Mucosa of rectum (tissue), 2 donors: ENCODE data around the gene TRIM60.
"Not testable (repeated sequence)": the region's sequence is repeated elsewhere in the genome, so short reads cannot be mapped to it uniquely, and the experiment has no call there.

Experiments used
- H3K27ac ChIP-seq, 2 donors: one replicate each; pipeline ENCODE4 v1.7.0; 2013; ENCODE audit warnings: inconsistent platforms in 2 of 2, low read depth in 2 of 2, low read length in 2 of 2
- H3K27me3 ChIP-seq, 2 donors: one replicate each; pipeline ENCODE4 v1.7.0; 2013; ENCODE audit warnings: low read length in 2 of 2; ENCODE audit not compliant: control insufficient read depth in 2 of 2, insufficient read depth in 2 of 2
- H3K36me3 ChIP-seq, 2 donors: one replicate each; pipeline ENCODE4 v1.7.0; 2013; ENCODE audit warnings: low read length in 2 of 2; ENCODE audit not compliant: control insufficient read depth in 2 of 2, insufficient read depth in 2 of 2
- H3K4me1 ChIP-seq, 2 donors: one replicate each; pipeline ENCODE4 v1.7.0; 2013; ENCODE audit warnings: low read length in 2 of 2, mild to moderate bottlenecking in 1 of 2; ENCODE audit not compliant: control insufficient read depth in 2 of 2, insufficient read depth in 2 of 2
- H3K4me3 ChIP-seq, 2 donors: one replicate each; pipeline ENCODE4 v1.7.0; 2013; ENCODE audit warnings: low read length in 2 of 2
- H3K9ac ChIP-seq, 2 donors: one replicate each; pipeline ENCODE4 v1.7.0; 2013; ENCODE audit warnings: low read length in 2 of 2, low read depth in 1 of 2, mild to moderate bottlenecking in 1 of 2
- H3K9me3 ChIP-seq, 2 donors: one replicate each; pipeline ENCODE4 v1.7.0; 2013; ENCODE audit warnings: low read length in 2 of 2; ENCODE audit not compliant: control insufficient read depth in 2 of 2
- donor health status: healthy.
- donor health status: Normal muscosa, but diverticular disease.

TRIM60 gene

DNA sequence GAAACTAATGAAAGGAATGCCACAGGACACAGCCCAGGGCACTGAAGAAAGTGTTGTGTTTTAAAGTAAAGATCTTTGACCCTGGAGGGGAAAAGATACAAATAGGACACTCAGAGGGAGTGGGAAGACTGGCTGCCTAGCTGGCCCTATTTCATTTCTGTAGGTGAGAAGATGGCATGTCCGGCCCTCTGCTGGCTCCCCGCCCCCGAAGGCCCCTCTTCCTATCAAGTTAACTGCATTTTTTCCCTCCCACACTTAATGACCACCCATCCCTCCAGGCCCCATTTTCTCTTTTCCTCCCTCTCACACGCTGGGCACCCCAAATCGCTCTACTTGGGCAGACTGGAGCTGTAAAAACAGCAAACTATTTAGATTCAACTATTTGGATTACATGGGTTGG lies 16.4 kb downstream of the TRIM60 start:
- Histone ChIP-seq H3K9me3 (no peaks in the 10 kb centered on the region), H3K4me3 (no peak overlapping the region), H3K27ac (no peak overlapping the region), H3K36me3 (no peaks in the 10 kb centered on the region), H3K27me3 (no peaks in the 10 kb centered on the region), H3K9ac (no peak overlapping the region), H3K4me1 (no peaks in the 10 kb centered on the region)

DNA sequence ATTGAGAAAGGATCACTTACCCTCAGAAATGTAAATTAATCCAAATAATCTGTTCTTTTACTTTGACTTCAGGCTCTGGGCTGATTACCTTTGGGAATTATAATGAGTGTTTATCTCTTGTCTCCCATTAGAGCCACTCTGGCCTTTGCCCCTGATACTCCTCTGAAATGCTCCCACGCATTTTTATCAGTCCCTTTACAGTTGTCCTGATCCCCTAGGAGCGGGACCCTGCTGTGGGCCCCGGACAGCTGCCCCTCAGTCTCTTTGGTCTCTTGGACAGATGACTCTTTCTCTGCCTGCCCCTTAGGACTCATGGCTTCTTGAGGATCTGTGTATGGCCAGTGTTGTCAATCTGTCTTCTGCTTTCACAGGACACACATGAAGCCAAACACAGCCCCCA lies 20.8 kb downstream of the TRIM60 start:
- Histone ChIP-seq H3K4me3 (no peak overlapping the region), H3K9me3 (no peaks in the 10 kb centered on the region), H3K27ac (no peak overlapping the region), H3K36me3 (no peaks in the 10 kb centered on the region), H3K27me3 (no peaks in the 10 kb centered on the region), H3K4me1 (no peaks in the 10 kb centered on the region), H3K9ac (no peak overlapping the region)

DNA sequence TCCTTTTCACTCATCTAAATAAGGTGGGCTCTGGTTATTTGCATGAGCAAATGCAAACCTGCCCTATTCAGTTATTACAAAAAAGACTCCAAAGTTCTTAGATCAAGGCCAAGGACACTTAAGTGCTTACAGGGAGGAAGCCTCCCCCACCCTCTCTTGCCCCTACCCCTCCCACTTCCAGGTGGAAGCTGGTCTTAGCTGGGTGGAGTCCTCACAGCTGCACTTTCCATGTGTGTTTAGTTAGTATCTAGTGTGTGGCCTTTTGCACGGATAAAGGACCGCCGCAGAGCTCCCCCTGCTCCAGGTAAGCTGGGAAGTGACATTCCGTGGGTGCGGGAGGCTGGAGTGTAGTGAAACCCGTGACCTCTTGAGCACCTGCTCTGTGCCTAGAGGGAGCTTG lies 21.8 kb downstream of the TRIM60 start, which contains the start of gene TRIM75:
TSS of gene TRIM75 (plus strand) at position 222 of the 400 bp plus-strand sequence. CDS start 5,282 bp downstream, outside the sequence.
- H3K9me3 ChIP-seq, result no peaks in the 10 kb centered on the region
- no peaks in the 10 kb centered on the region for H3K4me1 ChIP-seq
- H3K27ac ChIP-seq, result no peak within 1 kb of the TSS
- H3K27me3 ChIP-seq, result no peaks in the 10 kb centered on the region
- H3K4me3 ChIP-seq, result no peak within 1 kb of the TSS
- no peaks in the 10 kb centered on the region for H3K36me3 ChIP-seq
- no peak within 1 kb of the TSS for H3K9ac ChIP-seq

DNA sequence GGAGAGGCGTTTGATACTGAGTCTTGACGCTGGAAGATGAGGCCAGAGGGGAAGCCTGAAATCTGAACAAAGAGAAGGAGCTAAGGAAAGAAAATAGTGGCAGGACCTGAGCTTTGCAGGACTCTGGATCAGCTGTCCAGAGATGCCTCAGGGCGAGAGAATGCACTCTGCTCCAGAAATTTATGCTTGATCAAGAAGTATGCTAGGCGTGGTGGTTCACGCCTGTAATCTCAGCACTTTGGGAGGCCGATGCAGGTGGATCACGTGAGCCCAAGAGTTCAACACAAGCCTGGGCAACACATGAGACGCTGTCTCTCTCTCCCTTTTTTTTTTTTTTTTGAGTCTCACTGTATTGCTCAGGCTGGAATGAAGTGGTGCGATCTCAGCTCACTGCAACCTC lies 23.8 kb downstream of the TRIM60 start:
- Histone ChIP-seq H3K27me3 (no peaks in the 10 kb centered on the region), H3K9me3 (no peaks in the 10 kb centered on the region), H3K4me1 (no peaks in the 10 kb centered on the region), H3K36me3 (no peaks in the 10 kb centered on the region), H3K27ac (no peak overlapping the region), H3K4me3 (no peak overlapping the region), H3K9ac (no peak overlapping the region)

DNA sequence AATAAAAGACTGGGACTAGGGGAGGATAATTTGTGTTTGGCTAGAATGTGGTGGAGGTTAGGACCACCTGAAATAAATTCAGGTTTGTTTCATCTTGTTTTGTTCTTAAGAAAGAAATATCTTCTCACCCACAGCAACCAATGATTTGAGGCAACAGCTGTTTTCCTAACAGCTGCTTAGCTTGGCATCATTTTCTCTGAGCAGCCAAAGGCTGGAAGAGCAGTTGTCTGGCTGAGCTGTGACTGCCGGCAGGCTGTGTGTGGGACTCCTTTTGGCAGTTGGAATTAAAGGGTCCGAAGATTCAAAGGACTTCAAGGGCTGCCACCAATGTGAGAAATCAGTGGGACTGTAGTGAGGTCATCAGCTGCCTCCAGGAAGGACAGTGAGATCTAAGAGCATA lies 26.9 kb downstream of the TRIM60 start:
- no peak overlapping the region for H3K27ac ChIP-seq
- H3K4me1 ChIP-seq, result no peaks in the 10 kb centered on the region
- no peaks in the 10 kb centered on the region for H3K36me3 ChIP-seq
- no peaks in the 10 kb centered on the region for H3K9me3 ChIP-seq
- H3K27me3 ChIP-seq, result no peaks in the 10 kb centered on the region
- no peak overlapping the region for H3K9ac ChIP-seq
- H3K4me3 ChIP-seq, result no peak overlapping the region

DNA sequence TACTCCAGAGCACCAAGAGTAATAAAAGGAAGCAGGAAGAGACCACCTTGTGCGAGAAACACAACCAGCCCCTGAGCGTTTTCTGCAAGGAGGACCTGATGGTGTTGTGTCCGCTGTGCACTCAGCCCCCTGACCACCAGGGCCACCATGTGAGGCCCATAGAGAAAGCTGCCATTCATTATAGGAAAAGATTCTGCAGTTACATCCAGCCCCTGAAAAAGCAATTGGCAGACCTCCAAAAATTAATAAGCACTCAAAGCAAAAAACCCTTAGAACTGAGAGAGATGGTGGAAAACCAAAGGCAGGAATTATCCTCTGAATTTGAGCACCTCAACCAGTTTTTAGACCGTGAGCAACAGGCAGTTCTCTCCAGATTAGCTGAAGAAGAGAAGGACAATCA lies 27.6 kb downstream of the TRIM60 start:
- H3K27me3 ChIP-seq, result no peaks in the 10 kb centered on the region
- no peaks in the 10 kb centered on the region for H3K9me3 ChIP-seq
- no peaks in the 10 kb centered on the region for H3K36me3 ChIP-seq
- no peak overlapping the region for H3K27ac ChIP-seq
- no peak overlapping the region for H3K4me3 ChIP-seq
- H3K4me1 ChIP-seq, result no peaks in the 10 kb centered on the region
- H3K9ac ChIP-seq, result no peak overlapping the region

DNA sequence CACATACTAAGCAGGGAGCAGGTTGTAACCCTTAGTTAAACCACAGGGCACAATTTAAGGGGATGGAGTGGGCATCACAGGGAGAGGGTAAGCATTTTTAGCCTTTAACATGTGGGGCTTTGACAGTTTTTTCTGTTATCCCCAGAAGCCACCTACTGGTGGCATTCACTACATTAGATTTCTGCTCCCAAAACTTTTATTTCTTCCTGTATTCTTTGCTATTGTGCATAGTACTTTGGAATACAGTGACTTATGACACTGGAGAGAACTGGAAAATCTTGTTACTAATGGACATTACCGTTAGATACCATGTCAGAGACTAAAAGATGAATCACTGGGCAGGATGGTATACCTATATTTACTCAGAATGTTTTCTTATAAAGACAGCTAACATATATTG lies 29.1 kb downstream of the TRIM60 start:
- no peaks in the 10 kb centered on the region for H3K27me3 ChIP-seq
- no peak overlapping the region for H3K9ac ChIP-seq

DNA sequence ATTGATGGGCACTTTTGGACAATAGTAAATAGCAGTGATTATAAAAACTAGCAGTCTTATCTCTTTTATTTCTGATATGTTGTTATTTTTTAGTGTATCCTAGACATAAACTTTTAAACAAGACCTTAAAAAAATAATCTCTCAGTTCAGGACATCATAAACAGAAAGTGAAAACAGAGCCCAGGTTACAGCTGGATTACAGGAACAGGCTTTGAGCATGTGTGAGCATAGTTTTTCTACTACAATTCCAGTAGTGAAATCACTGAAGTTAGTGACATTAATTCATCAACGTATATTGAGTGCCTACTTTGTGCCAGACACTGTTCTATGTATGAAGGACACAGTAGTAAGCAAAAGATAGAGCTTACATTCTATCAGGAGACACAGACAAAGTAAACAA lies 38.8 kb downstream of the TRIM60 start:
- Histone ChIP-seq H3K27ac (no peak overlapping the region), H3K9ac (no peak overlapping the region), H3K27me3 (no peaks in the 10 kb centered on the region), H3K4me3 (no peak overlapping the region), H3K36me3 (no peaks in the 10 kb centered on the region), H3K9me3 (no peaks in the 10 kb centered on the region), H3K4me1 (no peaks in the 10 kb centered on the region)

More for the DNA sequence above, 29.1 kb downstream of the TRIM60 start:
- Histone ChIP-seq H3K36me3 (no peaks in the 10 kb centered on the region), H3K27ac (no peak overlapping the region), H3K9me3 (no peaks in the 10 kb centered on the region), H3K4me1 (no peaks in the 10 kb centered on the region), H3K4me3 (no peak overlapping the region)

DNA sequence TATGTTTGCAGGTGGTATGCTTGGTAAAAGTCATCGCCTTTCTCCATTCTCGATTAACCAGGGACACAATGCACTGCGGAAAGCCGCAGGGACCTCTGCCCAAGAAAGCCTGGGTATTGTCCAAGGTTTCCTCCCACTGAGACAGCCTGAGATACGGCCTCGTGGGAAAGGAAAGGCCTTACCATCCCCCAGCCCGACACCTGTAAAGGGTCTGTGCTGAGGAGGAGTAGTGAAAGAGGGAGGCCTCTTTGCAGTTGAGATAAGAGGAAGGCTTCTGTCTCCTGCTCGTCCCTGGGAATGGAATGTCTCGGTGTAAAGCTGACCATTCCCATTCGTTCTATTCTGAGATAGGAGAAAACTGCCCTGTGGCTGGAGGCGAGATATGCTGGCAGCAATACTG lies 41.5 kb downstream of the TRIM60 start:
- H3K27ac ChIP-seq, H3K27me3 ChIP-seq, H3K36me3 ChIP-seq, H3K4me1 ChIP-seq, H3K9me3 ChIP-seq, H3K9ac ChIP-seq, H3K4me3 ChIP-seq: not testable (repeated sequence)

DNA sequence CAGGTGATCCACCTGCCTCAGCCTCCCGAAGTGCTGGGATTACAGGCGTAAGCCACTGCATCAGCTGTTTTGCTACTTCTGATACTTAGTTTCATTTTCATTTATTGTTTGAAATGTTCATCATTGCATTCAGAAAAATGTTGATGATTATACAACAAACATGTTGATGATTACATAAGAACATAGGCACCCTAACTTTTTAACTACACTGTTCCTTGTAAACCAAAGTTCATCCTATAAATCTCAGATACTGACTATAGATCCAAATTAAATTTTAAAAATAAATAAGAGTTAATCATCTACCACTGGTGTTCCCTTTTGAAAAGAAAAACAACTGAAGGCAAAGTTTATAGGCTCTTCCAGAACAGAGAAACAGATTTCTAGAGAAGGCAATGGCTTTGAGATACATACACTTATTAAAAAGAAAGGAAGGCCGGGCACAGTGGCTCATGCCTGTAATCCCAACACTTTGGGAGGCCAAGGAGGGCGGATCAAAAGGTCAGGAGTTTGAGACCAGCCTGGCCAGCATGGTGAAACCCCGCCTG lies 45.3 kb downstream of the TRIM60 start:
- peaks cover 4 to 17% of the 10 kb centered on the region in 2 donors for H3K4me1 ChIP-seq

DNA sequence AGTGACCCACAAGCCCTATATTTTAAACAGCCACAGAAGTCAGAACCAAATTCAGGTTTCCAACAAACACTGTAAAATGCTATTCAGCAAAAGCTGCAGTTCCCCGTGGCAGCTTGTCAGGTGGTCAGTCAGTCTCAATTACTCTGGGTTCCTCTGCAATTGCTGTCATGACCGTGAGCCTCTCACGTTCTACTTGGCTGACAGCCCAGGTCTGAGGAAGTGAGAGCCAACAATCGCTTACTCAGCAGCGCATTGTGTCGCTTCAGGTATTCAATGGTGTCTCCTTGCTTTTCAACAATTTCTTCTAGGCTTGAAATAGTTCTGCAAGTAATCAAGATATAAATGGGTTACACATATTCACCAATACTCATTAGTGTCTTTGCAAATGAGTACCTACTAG lies 47.7 kb downstream of the TRIM60 start:
- Histone ChIP-seq H3K27ac (peak overlapping the region in 1 of 2 donors; percentile 10), H3K27me3 (no peaks in the 10 kb centered on the region), H3K36me3 (peaks cover 2 to 3% of the 10 kb centered on the region in 2 donors), H3K4me1 (peaks cover 4 to 17% of the 10 kb centered on the region in 2 donors), H3K9ac (no peak overlapping the region), H3K4me3 (no peak overlapping the region), H3K9me3 (no peaks in the 10 kb centered on the region)

More for the DNA sequence above, 45.3 kb downstream of the TRIM60 start:
- Histone ChIP-seq H3K4me3 (no peak overlapping the region), H3K27ac (peak overlapping the region; percentile 24 to 37), H3K9ac (no peak overlapping the region), H3K27me3 (no peaks in the 10 kb centered on the region), H3K36me3 (peaks cover 0 to 2% of the 10 kb centered on the region in 2 donors), H3K9me3 (no peaks in the 10 kb centered on the region)
